Activated T-helper 2 cell treated with anti-CD3 and anti-CD28 coated beads, Interferon-gamma antibody, Interleukin-2, Interleukin-4, amounts not matched to agents 10 μg/mL and 5 μg/mL and 100 μg/mL, durations not matched to agents 14 hours and 24 hours and 36 hours (primary cell): ENCODE measurements around the gene MEF2C. TPM values are rescaled to one million over a fixed set of nuclear protein-coding genes. Genes with fewer than 3 reads are reported as not detected.

Experiments
- DNase-seq: peaks from one replicate; pipeline ENCODE4 v3.0.0; 2021; ENCODE audit warnings: low spot score
- H3K27ac Mint-ChIP-seq: one replicate; pipeline ENCODE4 v1.8.0; 2021; ENCODE audit warnings: mixed read lengths
- H3K27me3 Mint-ChIP-seq: one replicate; pipeline ENCODE4 v1.8.0; 2021; ENCODE audit warnings: low read depth, mixed read lengths
- H3K36me3 Mint-ChIP-seq: one replicate; pipeline ENCODE4 v1.8.0; 2021; ENCODE audit warnings: low read depth, mixed read lengths
- H3K4me1 Mint-ChIP-seq: one replicate; pipeline ENCODE4 v1.8.0; 2021; ENCODE audit warnings: low read depth, mixed read lengths
- H3K4me3 Mint-ChIP-seq: one replicate; pipeline ENCODE4 v1.8.0; 2021; ENCODE audit warnings: low read depth, mild to moderate bottlenecking, moderate library complexity, mixed read lengths
- H3K9me3 Mint-ChIP-seq: one replicate; pipeline ENCODE4 v1.8.0; 2021; ENCODE audit warnings: mixed read lengths
- intact Hi-C: fragments of 100-400 bp; cut with micrococcal nuclease; formaldehyde crosslinking; loops from one replicate; pipeline ENCODE4 v1.15.1; 2023
- total RNA-seq: library from RNA; stranded (reverse); gene quantifications from 2 replicates; pipeline ENCODE4 v1.2.3, GENCODE V29; 2022

MEF2C gene
- total RNA-seq, 1 donor from 2014 or later = 0.25 TPM

GRCh38 chr5:88885002-88885401 lies 2.0 kb upstream of the MEF2C start:
- Mint-ChIP-seq H3K4me1 (peaks cover 26% of the 10 kb centered on the region), H3K9me3 (no peaks in the 10 kb centered on the region), H3K27me3 (peaks cover 82% of the 10 kb centered on the region), H3K36me3 (no peaks in the 10 kb centered on the region), H3K4me3 (no peak overlapping the region), H3K27ac (no peak overlapping the region)
- intact Hi-C loops = loop anchor here (10.0 kb wide), 2 partner anchors 740 to 1100 kb away; no protein-coding TSS in a partner anchor
- no peak for DNase-seq

- peak overlapping the region; percentile 81 for H3K4me3 Mint-ChIP-seq
- intact Hi-C loops = loop anchor here (5.0 to 10.0 kb wide), 3 partner anchors 57 to 1100 kb away; no protein-coding TSS in a partner anchor
- H3K9me3 Mint-ChIP-seq = no peaks in the 10 kb centered on the region
- no peaks in the 10 kb centered on the region for H3K36me3 Mint-ChIP-seq
- H3K4me1 Mint-ChIP-seq = peaks cover 24% of the 10 kb centered on the region
- peaks cover 82% of the 10 kb centered on the region for H3K27me3 Mint-ChIP-seq
- H3K27ac Mint-ChIP-seq = no peak overlapping the region
- DNase-seq = no peak
Measured at GRCh38 chr5:88884608-88884877, 1.6 kb upstream of the MEF2C start.

- no peak overlapping the region for H3K27ac Mint-ChIP-seq
- peaks cover 22% of the 10 kb centered on the region for H3K4me1 Mint-ChIP-seq
- H3K36me3 Mint-ChIP-seq = no peaks in the 10 kb centered on the region
- DNase-seq = no peak
- H3K4me3 Mint-ChIP-seq = peak overlapping the region; percentile 81
- no peaks in the 10 kb centered on the region for H3K9me3 Mint-ChIP-seq
- peaks cover 78% of the 10 kb centered on the region for H3K27me3 Mint-ChIP-seq
- intact Hi-C loops = loop anchor here (1.0 to 10.0 kb wide), 5 partner anchors 57 to 1099 kb away; no protein-coding TSS in a partner anchor
Measured at GRCh38 chr5:88883836-88884607, 1.0 kb upstream of the MEF2C start.

- Mint-ChIP-seq H3K4me1 (peaks cover 22% of the 10 kb centered on the region), H3K9me3 (no peaks in the 10 kb centered on the region), H3K36me3 (no peaks in the 10 kb centered on the region), H3K4me3 (peak overlapping the region; percentile 77), H3K27ac (no peak overlapping the region), H3K27me3 (peaks cover 70% of the 10 kb centered on the region)
- no peak for DNase-seq
- intact Hi-C loops = loop anchor here (1.0 to 10.0 kb wide), 5 partner anchors 55 to 1098 kb away; no protein-coding TSS in a partner anchor
Measured at GRCh38 chr5:88882276-88883038, 527 bp downstream of the MEF2C start.

- Mint-ChIP-seq H3K4me1 (peaks cover 22% of the 10 kb centered on the region), H3K4me3 (no peak overlapping the region), H3K9me3 (no peaks in the 10 kb centered on the region), H3K36me3 (no peaks in the 10 kb centered on the region), H3K27ac (no peak overlapping the region), H3K27me3 (peaks cover 63% of the 10 kb centered on the region)
- DNase-seq = no peak
- intact Hi-C loops = loop anchor here (5.0 to 10.0 kb wide), 3 partner anchors 54 to 1097 kb away; no protein-coding TSS in a partner anchor
Measured at GRCh38 chr5:88881571-88881971, 1.4 kb downstream of the MEF2C start.

GRCh38 chr5:88880201-88880600 lies 2.8 kb downstream of the MEF2C start:
- peaks cover 60% of the 10 kb centered on the region for H3K27me3 Mint-ChIP-seq
- H3K4me3 Mint-ChIP-seq = no peak overlapping the region
- peaks cover 19% of the 10 kb centered on the region for H3K4me1 Mint-ChIP-seq
- H3K36me3 Mint-ChIP-seq = no peaks in the 10 kb centered on the region
- no peak overlapping the region for H3K27ac Mint-ChIP-seq
- no peaks in the 10 kb centered on the region for H3K9me3 Mint-ChIP-seq
- intact Hi-C loops = loop anchor here (5.0 to 10.0 kb wide), 3 partner anchors 53 to 1095 kb away; no protein-coding TSS in a partner anchor
- DNase-seq = no peak

- intact Hi-C loops = loop anchor here (5.0 to 10.0 kb wide), 3 partner anchors 52 to 1095 kb away; no protein-coding TSS in a partner anchor
- Mint-ChIP-seq H3K36me3 (no peaks in the 10 kb centered on the region), H3K4me1 (peaks cover 19% of the 10 kb centered on the region), H3K27me3 (peaks cover 57% of the 10 kb centered on the region), H3K4me3 (no peak overlapping the region), H3K9me3 (no peaks in the 10 kb centered on the region), H3K27ac (no peak overlapping the region)
- no peak for DNase-seq
Measured at GRCh38 chr5:88879724-88880123, 3.3 kb downstream of the MEF2C start.

- H3K4me3 Mint-ChIP-seq = no peak overlapping the region
- no peaks in the 10 kb centered on the region for H3K9me3 Mint-ChIP-seq
- H3K4me1 Mint-ChIP-seq = peaks cover 15% of the 10 kb centered on the region
- no peak for DNase-seq
- no peak overlapping the region for H3K27ac Mint-ChIP-seq
- intact Hi-C loops = no loop called here
- no peaks in the 10 kb centered on the region for H3K36me3 Mint-ChIP-seq
- peaks cover 49% of the 10 kb centered on the region for H3K27me3 Mint-ChIP-seq
Measured at GRCh38 chr5:88878976-88879375, 4.0 kb downstream of the MEF2C start.

- Mint-ChIP-seq H3K9me3 (no peaks in the 10 kb centered on the region), H3K27me3 (peaks cover 45% of the 10 kb centered on the region), H3K4me3 (no peak overlapping the region), H3K4me1 (peaks cover 6% of the 10 kb centered on the region), H3K27ac (no peak overlapping the region), H3K36me3 (no peaks in the 10 kb centered on the region)
- intact Hi-C loops = no loop called here
- DNase-seq = no peak
Measured at GRCh38 chr5:88877826-88878225, 5.2 kb downstream of the MEF2C start.

GRCh38 chr5:88876714-88877113 lies 6.3 kb downstream of the MEF2C start:
- H3K27me3 Mint-ChIP-seq = peaks cover 36% of the 10 kb centered on the region
- intact Hi-C loops = no loop called here
- no peak overlapping the region for H3K4me3 Mint-ChIP-seq
- DNase-seq = no peak
- H3K9me3 Mint-ChIP-seq = no peaks in the 10 kb centered on the region
- no peak overlapping the region for H3K27ac Mint-ChIP-seq
- H3K4me1 Mint-ChIP-seq = no peaks in the 10 kb centered on the region
- no peaks in the 10 kb centered on the region for H3K36me3 Mint-ChIP-seq

- intact Hi-C loops = no loop called here
- no peak for DNase-seq
- H3K36me3 Mint-ChIP-seq = no peaks in the 10 kb centered on the region
- H3K27me3 Mint-ChIP-seq = peaks cover 33% of the 10 kb centered on the region
- H3K27ac Mint-ChIP-seq = no peak overlapping the region
- H3K9me3 Mint-ChIP-seq = no peaks in the 10 kb centered on the region
- no peak overlapping the region for H3K4me3 Mint-ChIP-seq
- H3K4me1 Mint-ChIP-seq = no peaks in the 10 kb centered on the region
Measured at GRCh38 chr5:88875341-88876234, 7.4 kb downstream of the MEF2C start.

- Mint-ChIP-seq H3K36me3 (no peaks in the 10 kb centered on the region), H3K4me1 (no peaks in the 10 kb centered on the region)
Measured at GRCh38 chr5:88873447-88873846, 9.5 kb downstream of the MEF2C start.

More at GRCh38 chr5:88873447-88873846, 9.5 kb downstream of the MEF2C start:
- Mint-ChIP-seq H3K4me3 (no peak overlapping the region), H3K9me3 (no peaks in the 10 kb centered on the region), H3K27ac (no peak overlapping the region), H3K27me3 (peaks cover 29% of the 10 kb centered on the region)
- no peak for DNase-seq
- intact Hi-C loops = no loop called here
